HCT116 (cell line): Measurements from ENCODE around the gene KHDC3L. TPM values are rescaled to one million over a fixed set of nuclear protein-coding genes. Genes with fewer than 3 reads are reported as not detected.

Source experiments
- ATAC-seq: fragments of 200-7000 bp; cut with Tn5 transposase; 2 replicates; pipeline ENCODE4 v1.9.1; 2020; ENCODE audit warnings: mild to moderate bottlenecking, moderate library complexity
- BruUV-seq: library from RNA; stranded (reverse); fragments of 400-500 nt; replicated peaks from 2 replicates; lab custom pipeline; 2021; lab: Mats Ljungman, UMichigan
- CTCF ChIA-PET: fragments of 300-600 bp; sonication (Branson Sonifier 250); formaldehyde crosslinking; loops from one replicate; lab custom pipeline; 2021; ENCODE audit warnings: antibody characterized with exemption; lab: Charles Lee
- POLR2A ChIA-PET: fragments of 300-600, 350-600 bp; sonication (Branson Sonifier 250); formaldehyde crosslinking; loops from one replicate; lab custom pipeline; 2021; ENCODE audit warnings: antibody characterized with exemption; lab: Charles Lee
- RAD21 ChIA-PET, 2 experiments: fragments of 300-600 bp; sonication (Branson Sonifier 250); formaldehyde crosslinking; loops; one replicate each; lab custom pipeline; 2023; ENCODE audit warnings: low total read pairs in 2 of 2; ENCODE audit not compliant: uncharacterized antibody in 2 of 2, unreplicated experiment in 2 of 2, low non-redundant PET in 1 of 2; lab: Charles Lee
- DNase-seq: peaks from one replicate; pipeline ENCODE4 v3.0.0-alpha.2; 2010; ENCODE audit warnings: low read depth, low spot score
- H2AFZ ChIP-seq: fragments of 200-600 bp; shearing (Covaris generic), sonication (generic); 2 replicates; pipeline ENCODE4 v1.6.1; 2017; ENCODE audit warnings: low read depth, mixed run types, mixed read lengths, antibody characterized with exemption, low read length; ENCODE audit not compliant: poor library complexity, severe bottlenecking
- H3K27ac ChIP-seq: 2 replicates; pipeline ENCODE4 v1.5.1; 2012; ENCODE audit warnings: low read depth, low read length
- H3K27me3 ChIP-seq: fragments of 200-600 bp; sonication (generic); 2 replicates; pipeline ENCODE4 v1.6.1; 2016; ENCODE audit warnings: mixed run types, low read length, mixed read lengths; ENCODE audit not compliant: insufficient read depth
- H3K36me3 ChIP-seq, 2 experiments: fragments of 200-500 bp in 1 of 2; fragments of 200-600 bp in 1 of 2; sonication (Bioruptor generic) in 1 of 2; sonication (generic) in 1 of 2; 2 replicates each; pipeline versions ENCODE4 v1.5.1 to v1.6.1; 2014 to 2016; ENCODE audit warnings: low read length in 2 of 2, inconsistent platforms in 1 of 2, mixed read lengths in 1 of 2, mixed run types in 1 of 2; ENCODE audit not compliant: insufficient read depth in 2 of 2, control insufficient read depth in 1 of 2
- H3K4me1 ChIP-seq, 2 experiments: fragments of 200-600 bp in 1 of 2; sonication (generic) in 1 of 2; 2 replicates each; pipeline versions ENCODE4 v1.5.1 to v1.6.1; 2012 to 2017; ENCODE audit warnings: low read length in 2 of 2, inconsistent platforms in 1 of 2, mild to moderate bottlenecking in 1 of 2, mixed read lengths in 1 of 2, mixed run types in 1 of 2, moderate library complexity in 1 of 2; ENCODE audit not compliant: insufficient read depth in 2 of 2, control insufficient read depth in 1 of 2
- H3K4me2 ChIP-seq: fragments of 200-600 bp; sonication (generic); 2 replicates; pipeline ENCODE4 v1.6.1; 2017; ENCODE audit warnings: mixed run types, low read length, mixed read lengths
- H3K4me3 ChIP-seq, 2 experiments: fragments of 200-600 bp in 1 of 2; sonication (generic) in 1 of 2; replicated peaks in 1 of 2; 2 replicates each; pipeline ENCODE4 v1.5.1; 2011 to 2016; ENCODE audit warnings: low read length in 2 of 2, control low read depth in 1 of 2, low read depth in 1 of 2, mild to moderate bottlenecking in 1 of 2, mixed read lengths in 1 of 2, mixed run types in 1 of 2
- H3K79me2 ChIP-seq: fragments of 200-600 bp; sonication (generic); 2 replicates; pipeline ENCODE4 v1.6.1; 2017; ENCODE audit warnings: mild to moderate bottlenecking, mixed run types, low read length, moderate library complexity, mixed read lengths; ENCODE audit not compliant: insufficient read depth
- H3K9ac ChIP-seq: fragments of 200-600 bp; sonication (generic); 2 replicates; pipeline ENCODE4 v1.6.1; 2016; ENCODE audit warnings: low read length, mixed read lengths
- H3K9me2 ChIP-seq: fragments of 200-600 bp; sonication (generic), shearing (Covaris generic); 2 replicates; pipeline ENCODE4 v1.6.1; 2017; ENCODE audit warnings: mixed run types, mild to moderate bottlenecking, moderate library complexity; ENCODE audit not compliant: insufficient read depth
- H3K9me3 ChIP-seq, 2 experiments: fragments of 200-500 bp in 1 of 2; fragments of 200-600 bp in 1 of 2; sonication (Bioruptor generic) in 1 of 2; sonication (generic) in 1 of 2; 2 replicates each; pipeline ENCODE4 v1.6.1; 2014 to 2017; ENCODE audit warnings: low read length in 2 of 2, mixed read lengths in 2 of 2, inconsistent platforms in 1 of 2, low read depth in 1 of 2, mild to moderate bottlenecking in 1 of 2, mixed run types in 1 of 2, moderate library complexity in 1 of 2; ENCODE audit not compliant: control insufficient read depth in 1 of 2, insufficient read depth in 1 of 2
- H4K20me1 ChIP-seq: fragments of 200-600 bp; sonication (generic), shearing (Covaris generic); 2 replicates; pipeline ENCODE4 v1.6.1; 2017; ENCODE audit warnings: mixed run types, mild to moderate bottlenecking, moderate library complexity; ENCODE audit not compliant: insufficient read depth
- CBX3 ChIP-seq: IDR thresholded peaks from 2 replicates; pipeline ENCODE4 v1.6.1; 2012; ENCODE audit warnings: low read depth
- CEBPB ChIP-seq: IDR thresholded peaks from 2 replicates; pipeline ENCODE4 v1.6.1; 2012; ENCODE audit warnings: low read depth
- CTCF ChIP-seq, 3 experiments: fragments of 200-600 bp in 1 of 3; sonication (generic) in 1 of 3; IDR thresholded peaks in 2 of 3; conservative IDR thresholded peaks in 1 of 3; 2 replicates each; pipeline ENCODE4 v1.5.1; 2012 to 2017; ENCODE audit warnings: low read depth in 2 of 3, low read length in 2 of 3, antibody characterized with exemption in 1 of 3, borderline replicate concordance in 1 of 3, control low read depth in 1 of 3, mild to moderate bottlenecking in 1 of 3, mixed read lengths in 1 of 3, mixed run types in 1 of 3, moderate library complexity in 1 of 3; ENCODE audit not compliant: insufficient read depth in 1 of 3
- EGR1 ChIP-seq: IDR thresholded peaks from 2 replicates; pipeline ENCODE4 v1.6.1; 2012; ENCODE audit warnings: low read depth
- EZH2 ChIP-seq: fragments of 200-600 bp; sonication (generic); IDR thresholded peaks from 2 replicates; pipeline ENCODE4 v1.6.1; 2017; ENCODE audit warnings: antibody characterized with exemption, mixed run types
- MAX ChIP-seq: IDR thresholded peaks from 2 replicates; pipeline ENCODE4 v1.6.1; 2012
- POLR2A ChIP-seq: IDR thresholded peaks from 2 replicates; pipeline ENCODE4 v1.7.0; 2011; ENCODE audit warnings: borderline replicate concordance; ENCODE audit not compliant: insufficient read depth, insufficient read length; ENCODE audit errors: extremely low read depth
- SRF ChIP-seq: IDR thresholded peaks from 2 replicates; pipeline ENCODE4 v1.6.1; 2012; ENCODE audit warnings: low read depth
- TCF7L2 ChIP-seq: IDR thresholded peaks from 2 replicates; pipeline ENCODE4 v1.7.0; 2011; ENCODE audit warnings: borderline replicate concordance, inconsistent platforms; ENCODE audit not compliant: insufficient read depth, insufficient read length; ENCODE audit errors: extremely low read depth
- YY1 ChIP-seq: IDR thresholded peaks from 2 replicates; pipeline ENCODE4 v1.6.1; 2011; ENCODE audit warnings: low read length, low read depth, moderate library complexity, mild to moderate bottlenecking; ENCODE audit not compliant: insufficient replicate concordance; ENCODE audit errors: extremely low read depth
- ZFX ChIP-seq: fragments of 450-650 bp; IDR thresholded peaks from 2 replicates; pipeline ENCODE4 v1.6.1; 2017
- ZNF274 ChIP-seq: fragments of 200-500 bp; sonication (Bioruptor generic); IDR thresholded peaks from 2 replicates; pipeline ENCODE4 v1.6.1; 2014; ENCODE audit warnings: mild to moderate bottlenecking, low read depth, low read length, inconsistent platforms
- intact Hi-C: fragments of 100-400 bp; cut with micrococcal nuclease; formaldehyde crosslinking; loops from 2 replicates; pipeline ENCODE4 v1.10.0; 2022
- total RNA-seq: library from RNA; stranded (reverse); gene quantifications from one replicate; pipeline ENCODE4 v1.2.1, GENCODE V29; 2021; ENCODE audit not compliant: unreplicated experiment

KHDC3L gene
- total RNA-seq, 1 experiment from 2014 or later: not detected

GRCh38 chr6:73314577-73315492 lies 47.6 kb upstream of the KHDC3L start:
- RAD21 ChIA-PET: no interaction called here
- H2AFZ ChIP-seq: no peak overlapping the region
- POLR2A ChIA-PET: no interaction called here
- H3K27me3 ChIP-seq: no peaks in the 10 kb centered on the region
- no peak for ATAC-seq
- DNase-seq: no peak
- BruUV-seq: no TSS peak
- intact Hi-C loops: no loop called here
- H3K9me2 ChIP-seq: no peaks in the 10 kb centered on the region
- CTCF ChIA-PET: no interaction called here
- TF ChIP-seq CTCF (IDR thresholded peaks at IDR 0.05 in 2 of 3, conservative IDR thresholded peaks at IDR 0.05 in 1 of 3; ENCODE audit: borderline replicate concordance in 1 of 3, insufficient read depth in 1 of 3, low read depth in 2 of 3, low read length in 2 of 3): no peak
- no peak for TF ChIP-seq CEBPB
- no peak for TF ChIP-seq ZFX
- H3K79me2 ChIP-seq: peaks cover 3% of the 10 kb centered on the region; the same call in 1 of the 2 replicates
- H3K9ac ChIP-seq: no peak overlapping the region
- H3K4me3 ChIP-seq: no peak overlapping the region
- H3K4me2 ChIP-seq: no peak overlapping the region
- peaks cover 2 to 7% of the 10 kb centered on the region in 2 experiments; a peak in 1 of 4 replicates for H3K4me1 ChIP-seq
- no peaks in the 10 kb centered on the region for H3K9me3 ChIP-seq
- no peaks in the 10 kb centered on the region for H3K36me3 ChIP-seq
- no peak overlapping the region for H3K27ac ChIP-seq
- H4K20me1 ChIP-seq: no peaks in the 10 kb centered on the region

- H3K9me2 ChIP-seq: no peaks in the 10 kb centered on the region
- H2AFZ ChIP-seq: no peak overlapping the region
- H3K9me3 ChIP-seq: no peaks in the 10 kb centered on the region
- no peak overlapping the region for H3K4me2 ChIP-seq
- H3K27me3 ChIP-seq: no peaks in the 10 kb centered on the region
- DNase-seq (no peak), ATAC-seq (no peak)
- no TSS peak for BruUV-seq
- RAD21 ChIA-PET: no interaction called here
- H3K27ac ChIP-seq: no peak overlapping the region
- no peaks in the 10 kb centered on the region for H3K36me3 ChIP-seq
- H3K4me3 ChIP-seq: no peak overlapping the region
- POLR2A ChIA-PET: interaction anchor here (0.7 kb wide), 1 partner anchor 176 kb away, joined by 3 read pairs; no protein-coding TSS in a partner anchor
- peaks cover 0 to 5% of the 10 kb centered on the region in 2 experiments; a peak in 1 of 4 replicates for H3K4me1 ChIP-seq
- no peaks in the 10 kb centered on the region for H3K79me2 ChIP-seq
- H3K9ac ChIP-seq: no peak overlapping the region
- no peaks in the 10 kb centered on the region for H4K20me1 ChIP-seq
- CTCF ChIA-PET: no interaction called here
- intact Hi-C loops: no loop called here
- TF ChIP-seq EGR1 (no peak), TCF7L2 (no peak), EZH2 (no peak), YY1 (no peak), CBX3 (no peak), CTCF (IDR thresholded peaks at IDR 0.05 in 2 of 3, conservative IDR thresholded peaks at IDR 0.05 in 1 of 3; ENCODE audit: borderline replicate concordance in 1 of 3, insufficient read depth in 1 of 3, low read depth in 2 of 3, low read length in 2 of 3) (no peak), CEBPB (no peak), ZFX (no peak), SRF (no peak), MAX (no peak), POLR2A (no peak), ZNF274 (no peak)
Measured at GRCh38 chr6:73323323-73323722, 39.1 kb upstream of the KHDC3L start.
